ENCODE results near the gene FAM193B.

DNA sequence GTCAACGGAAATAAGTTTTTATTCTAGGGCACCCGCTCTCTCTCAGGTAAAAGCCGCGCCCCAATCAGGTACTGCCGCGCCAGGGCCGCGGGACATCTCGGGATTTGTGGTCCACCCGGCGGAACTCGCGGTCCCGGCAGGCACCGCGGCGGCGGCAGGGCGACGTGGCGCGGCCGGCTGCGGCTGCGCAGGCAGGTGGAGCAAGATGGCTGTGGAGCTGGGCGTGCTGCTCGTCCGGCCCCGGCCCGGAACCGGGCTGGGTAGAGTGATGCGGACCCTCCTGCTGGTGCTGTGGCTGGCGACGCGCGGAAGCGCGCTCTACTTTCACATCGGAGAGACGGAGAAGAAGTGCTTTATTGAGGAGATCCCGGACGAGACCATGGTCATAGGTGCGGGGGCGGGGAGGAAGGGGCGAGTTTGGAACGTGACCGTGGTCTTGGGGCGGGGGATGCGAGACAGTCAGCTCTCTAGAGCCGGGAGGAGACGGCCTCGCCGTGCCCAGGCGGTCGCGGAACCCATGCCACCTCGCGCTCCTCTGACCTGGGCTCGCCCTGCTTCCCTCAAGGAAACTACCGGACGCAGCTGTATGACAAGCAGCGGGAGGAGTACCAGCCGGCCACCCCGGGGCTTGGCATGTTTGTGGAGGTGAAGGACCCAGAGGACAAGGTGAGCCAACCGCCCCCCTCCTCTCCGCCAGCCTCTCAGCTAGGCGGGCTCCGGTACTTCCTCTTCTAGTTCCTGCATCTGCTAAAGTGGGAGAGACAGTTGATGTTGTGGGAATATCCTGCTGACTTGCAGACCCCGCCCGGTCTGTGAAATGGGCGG lies 37.9 kb upstream of the FAM193B start, which contains the start of gene TMED9:
- TF ChIP-seq CTCF (conservative IDR thresholded peaks at IDR 0.05; ENCODE audit: low read depth, low read length) = no peak
- no peak for TF ChIP-seq EZH2 (IDR thresholded peaks at IDR 0.05; ENCODE audit: borderline replicate concordance, low read depth, low read length, poor library complexity, severe bottlenecking)
